ENCODE measurements around the gene TVP23B. TPM values are rescaled to one million over a fixed set of nuclear protein-coding genes. Genes with fewer than 3 reads are reported as not detected.
"Not testable (repeated sequence)": the region's sequence is repeated elsewhere in the genome, so short reads cannot be mapped to it uniquely, and the experiment has no call there.

TVP23B gene
- total RNA-seq = 44.0 and 56.2 TPM in 2 replicates
- polyA plus RNA-seq (2012) = 34.0 TPM

GRCh38 chr17:18780991-18781718, at the start of gene TVP23B:
Gene TVP23B, plus strand, starts transcription at chr17:18781183. Its CDS starts 111 bp downstream, at chr17:18781294.
- peak; percentile 94 for DNase-seq (ENCODE audit: low read depth)

- DNase-seq (ENCODE audit: low read depth) = not testable (repeated sequence)
Measured at GRCh38 chr17:18732438-18732837, 48.5 kb upstream of the TVP23B start.

GRCh38 chr17:18733350-18733749, 47.6 kb upstream of the TVP23B start:
- not testable (repeated sequence) for DNase-seq (ENCODE audit: low read depth)

- DNase-seq (ENCODE audit: low read depth) = not testable (repeated sequence)
Measured at GRCh38 chr17:18739616-18740391, 41.2 kb upstream of the TVP23B start.

- not testable (repeated sequence) for DNase-seq (ENCODE audit: low read depth)
Measured at GRCh38 chr17:18741228-18741627, 39.8 kb upstream of the TVP23B start.

- not testable (repeated sequence) for DNase-seq (ENCODE audit: low read depth)
Measured at GRCh38 chr17:18743699-18744421, 37.1 kb upstream of the TVP23B start, which contains the start of gene FBXW10. Gene FBXW10, plus strand, starts transcription at chr17:18744054. Its CDS starts 191 bp downstream, at chr17:18744245.

- not testable (repeated sequence) for DNase-seq (ENCODE audit: low read depth)
Measured at GRCh38 chr17:18744726-18745125, 36.3 kb upstream of the TVP23B start.

- DNase-seq (ENCODE audit: low read depth) = not testable (repeated sequence)
Measured at GRCh38 chr17:18746551-18746950, 34.4 kb upstream of the TVP23B start.

- DNase-seq (ENCODE audit: low read depth) = not testable (repeated sequence)
Measured at GRCh38 chr17:18747501-18747900, 33.5 kb upstream of the TVP23B start.

GRCh38 chr17:18750242-18750641, 30.7 kb upstream of the TVP23B start:
- DNase-seq (ENCODE audit: low read depth) = not testable (repeated sequence)

GRCh38 chr17:18753829-18754409, 27.1 kb upstream of the TVP23B start:
- not testable (repeated sequence) for DNase-seq (ENCODE audit: low read depth)

GRCh38 chr17:18755969-18756368, 25.0 kb upstream of the TVP23B start:
- not testable (repeated sequence) for DNase-seq (ENCODE audit: low read depth)

GRCh38 chr17:18757368-18758044, 23.5 kb upstream of the TVP23B start:
- DNase-seq (ENCODE audit: low read depth) = not testable (repeated sequence)

- DNase-seq (ENCODE audit: low read depth) = not testable (repeated sequence)
Measured at GRCh38 chr17:18758344-18758743, 22.6 kb upstream of the TVP23B start.

- DNase-seq (ENCODE audit: low read depth) = not testable (repeated sequence)
Measured at GRCh38 chr17:18760221-18760620, 20.8 kb upstream of the TVP23B start.

GRCh38 chr17:18770572-18770971, 10.4 kb upstream of the TVP23B start:
- DNase-seq (ENCODE audit: low read depth) = not testable (repeated sequence)

- not testable (repeated sequence) for DNase-seq (ENCODE audit: low read depth)
Measured at GRCh38 chr17:18771066-18771465, 9.9 kb upstream of the TVP23B start.

GRCh38 chr17:18772471-18772870, 8.5 kb upstream of the TVP23B start:
- DNase-seq (ENCODE audit: low read depth) = no peak

GRCh38 chr17:18781805-18782204, 822 bp downstream of the TVP23B start:
- not testable (repeated sequence) for DNase-seq (ENCODE audit: low read depth)

GRCh38 chr17:18785933-18786332, 5.0 kb downstream of the TVP23B start:
- not testable (repeated sequence) for DNase-seq (ENCODE audit: low read depth)

All from myocyte (in vitro differentiated cells).